ENCODE results near the gene NINJ2.
A peak's percentile ranks its signal among the peaks of the same experiment; 100 is the strongest.

Gene NINJ2

DNA sequence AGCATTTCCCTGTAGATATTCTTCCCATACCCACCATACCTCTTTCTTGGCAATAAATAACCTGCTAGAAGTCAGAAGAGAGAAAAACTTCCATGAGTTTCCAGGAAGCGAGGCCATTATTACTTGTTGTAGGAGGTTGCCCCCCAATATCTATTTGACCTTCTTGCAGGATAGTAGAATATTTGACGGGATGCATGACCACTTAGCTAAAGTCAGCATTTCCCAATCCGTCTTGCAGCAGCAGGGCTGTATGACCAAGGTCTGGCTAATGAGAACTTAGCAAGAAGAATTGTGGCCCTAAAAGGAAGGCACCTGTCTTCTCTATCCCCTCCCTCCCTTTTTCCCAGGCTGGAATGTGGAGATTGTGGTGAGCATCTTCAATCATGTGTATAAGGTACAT is 51.5 kb downstream of the NINJ2 start:
- DNase-seq, result no peak

GRCh38 chr12:608921-609320 is 54.3 kb downstream of the NINJ2 start:
- DNase-seq, result no peak

- no peak for DNase-seq
Observed at GRCh38 chr12:608413-608812, 54.8 kb downstream of the NINJ2 start.

GRCh38 chr12:607541-608001 is 55.7 kb downstream of the NINJ2 start:
- no peak for DNase-seq

DNA sequence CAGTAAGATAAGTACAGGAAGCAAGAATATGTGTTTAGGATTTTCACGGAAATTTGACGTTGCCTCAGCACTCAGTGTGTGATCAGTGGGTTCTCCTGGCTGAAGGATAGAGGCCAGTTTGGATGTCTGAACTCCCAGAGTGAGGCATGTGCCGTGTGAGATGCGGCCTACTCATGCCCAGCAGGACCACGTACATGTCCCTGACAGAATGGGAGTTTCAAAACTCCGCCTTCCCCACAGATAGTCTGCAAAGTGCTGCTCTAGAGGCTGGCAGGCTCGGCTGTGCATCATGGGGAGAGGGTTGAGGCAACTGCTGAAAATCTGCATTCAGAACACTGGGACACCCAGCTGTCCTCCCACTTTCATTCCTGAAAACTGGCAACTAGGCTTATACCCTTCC is 58.3 kb downstream of the NINJ2 start:
- no peak for DNase-seq

DNA sequence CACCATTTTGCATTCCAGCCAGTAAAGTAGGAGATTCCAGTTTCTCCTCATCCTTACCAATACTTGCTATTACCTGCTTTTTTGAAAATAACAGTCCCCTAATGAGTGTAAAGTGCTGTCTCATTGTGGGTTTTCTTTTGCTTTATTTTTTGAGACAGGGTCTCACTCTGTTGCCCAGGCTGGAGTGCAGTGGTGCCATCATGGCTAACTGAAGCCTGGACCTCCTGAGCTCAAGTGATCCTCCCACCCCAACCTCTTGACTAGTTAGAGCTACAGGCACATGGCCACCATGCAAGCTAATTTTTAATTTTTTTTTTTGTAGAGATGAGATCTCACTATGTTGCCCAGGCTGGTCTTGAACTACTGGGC is 60.6 kb downstream of the NINJ2 start:
- DNase-seq, result no peak

DNA sequence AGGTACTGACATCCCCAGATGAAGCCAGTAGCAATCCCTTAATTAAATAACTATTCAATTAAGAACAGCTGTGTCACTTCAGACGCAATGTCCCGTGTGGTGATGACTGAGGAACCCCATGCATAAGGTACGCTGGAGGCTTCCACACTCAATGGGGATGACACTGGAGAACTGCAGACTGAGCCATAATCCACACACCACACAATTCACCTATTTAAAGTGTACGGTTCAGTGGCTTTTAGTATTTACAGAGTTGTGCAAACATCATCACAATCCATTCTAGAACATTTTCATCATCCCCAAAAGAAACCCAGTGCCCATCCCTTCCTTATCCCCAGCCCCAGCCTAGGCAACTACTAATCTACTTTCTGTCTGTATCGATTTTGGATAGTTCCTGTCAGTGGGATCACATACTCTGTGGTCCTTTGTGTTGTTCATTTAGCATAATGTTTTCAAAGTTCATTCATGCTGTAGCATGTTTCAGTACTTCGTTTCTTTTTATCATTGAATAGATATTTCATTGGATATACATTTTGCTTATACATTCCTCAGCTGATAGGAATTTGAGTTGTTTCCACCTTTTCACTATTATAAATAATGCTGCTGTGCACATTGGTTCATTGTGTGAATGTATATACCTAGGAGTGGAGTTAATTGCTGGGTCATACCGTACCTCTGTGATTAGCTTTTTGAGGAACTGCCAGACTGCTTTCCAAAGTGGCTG is 61.1 kb downstream of the NINJ2 start:
- DNase-seq, result peak; percentile 37

GRCh38 chr12:599756-600155 is 63.5 kb downstream of the NINJ2 start:
- DNase-seq, result no peak

GRCh38 chr12:597926-598568 is 65.2 kb downstream of the NINJ2 start:
- no peak for DNase-seq

DNA sequence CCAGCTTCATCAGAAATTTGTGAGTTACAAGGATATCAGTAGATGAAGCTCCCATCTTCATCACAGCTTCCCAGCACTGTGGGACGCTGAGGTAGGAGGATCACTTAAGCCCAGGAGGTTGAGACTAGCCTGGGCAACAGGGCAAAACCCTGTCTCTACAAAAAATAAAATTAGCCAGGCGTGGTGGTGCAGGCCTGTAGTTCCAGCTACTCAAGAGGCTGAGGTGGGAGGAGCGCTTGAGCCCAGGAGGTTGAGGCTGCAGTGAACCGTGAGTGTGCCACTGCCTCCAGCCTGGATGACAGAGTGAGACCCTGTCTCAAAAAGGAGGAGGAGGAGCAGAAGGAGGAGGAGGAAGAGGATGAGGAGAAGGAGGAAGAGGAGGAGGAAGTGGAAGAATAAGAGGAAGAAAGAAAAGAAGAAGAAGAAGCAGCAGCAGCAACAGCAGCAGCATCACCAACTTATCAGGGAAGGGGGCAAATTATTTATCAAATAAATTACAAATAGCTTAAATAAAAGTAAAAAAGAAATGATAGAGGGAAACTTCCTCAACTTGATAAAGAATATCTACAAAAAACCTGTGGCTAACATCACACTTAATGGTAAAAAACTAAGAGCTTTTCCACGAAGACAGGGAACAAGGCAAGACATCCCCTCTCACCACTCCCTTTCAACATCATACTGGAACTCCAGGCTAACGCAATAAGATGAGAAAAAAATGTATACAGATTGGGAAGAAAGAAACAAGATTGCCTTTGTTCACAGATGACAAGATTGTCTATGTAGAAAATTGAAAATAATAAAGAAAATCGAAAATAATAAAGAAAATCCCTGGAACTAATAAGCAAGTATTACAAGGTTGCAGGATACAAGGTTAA is 69.6 kb downstream of the NINJ2 start:
- no peak for DNase-seq

- no peak for DNase-seq
Observed at GRCh38 chr12:592024-592505, 71.2 kb downstream of the NINJ2 start.

DNA sequence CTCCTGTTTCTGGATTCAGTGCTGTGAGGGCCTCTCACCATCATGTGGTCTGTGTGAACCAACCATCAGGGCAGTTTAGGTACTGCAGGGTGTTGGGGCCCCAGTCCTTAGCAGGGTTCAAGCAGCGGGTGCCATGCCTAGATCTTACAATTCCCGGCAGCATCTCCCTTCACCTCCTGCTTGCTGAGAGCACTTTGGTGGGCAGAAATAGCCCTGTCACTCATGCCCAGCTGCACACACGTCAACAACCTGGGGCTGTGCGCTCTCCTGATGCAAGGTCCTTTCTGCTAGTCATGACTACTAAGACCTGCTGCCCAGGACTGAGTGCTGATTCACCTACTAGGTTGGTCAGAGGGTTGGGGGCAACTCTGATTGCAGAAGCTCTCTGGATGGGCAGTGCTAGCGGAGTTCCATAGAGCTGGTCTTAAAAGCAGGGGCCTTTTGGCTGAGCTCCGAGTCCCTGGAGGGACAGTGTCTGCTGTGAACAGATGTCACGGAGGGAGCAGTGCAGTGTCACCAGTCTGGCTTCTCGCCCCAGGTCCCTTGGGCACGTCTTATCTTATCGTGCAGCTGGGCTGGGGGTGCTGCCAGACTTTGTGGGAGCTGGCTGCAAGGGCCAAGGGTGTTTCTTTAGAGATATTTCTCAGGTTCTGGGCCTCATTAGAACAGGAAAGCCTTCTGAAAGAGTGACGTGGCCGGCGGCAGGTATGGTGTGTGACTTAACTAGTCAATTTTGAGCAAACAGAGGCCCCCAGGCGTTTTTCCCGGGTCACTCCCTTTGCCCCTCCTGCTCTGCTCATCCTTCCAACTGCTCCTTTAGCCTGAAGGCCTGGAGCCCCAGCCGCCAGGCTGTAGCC is 71.8 kb downstream of the NINJ2 start:
- DNase-seq, result no peak

DNA sequence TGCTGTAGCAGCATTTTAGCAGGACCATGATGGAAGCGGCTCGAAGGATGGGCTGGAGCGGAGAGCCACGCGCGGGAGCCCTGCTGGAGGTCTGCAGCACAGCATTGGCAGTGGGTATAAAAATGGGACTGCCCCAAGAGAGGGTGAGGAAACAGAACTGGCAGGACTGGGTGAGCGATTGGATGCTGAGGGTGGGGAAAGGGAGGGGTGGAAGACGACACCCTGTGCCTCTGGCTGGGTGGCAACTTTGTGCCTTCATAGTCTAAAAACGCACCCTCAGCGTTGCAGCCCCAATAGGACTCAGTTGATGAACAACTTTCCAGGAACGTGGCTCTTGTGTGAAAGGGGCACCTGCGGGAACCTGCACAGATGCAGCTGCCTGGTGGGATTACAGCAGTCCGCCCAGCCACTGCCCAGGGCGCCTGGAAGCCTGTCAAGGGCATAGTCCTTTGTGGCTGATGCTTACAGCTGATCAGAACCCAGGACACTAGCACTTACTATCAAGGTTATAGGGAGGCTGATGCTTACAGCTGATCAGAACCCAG is 73.0 kb downstream of the NINJ2 start:
- DNase-seq, result no peak

- no peak for DNase-seq
Observed at GRCh38 chr12:588646-589045, 74.6 kb downstream of the NINJ2 start.

GRCh38 chr12:588024-588322 is 75.3 kb downstream of the NINJ2 start:
- DNase-seq, result no peak

GRCh38 chr12:587132-588023 is 75.9 kb downstream of the NINJ2 start:
- no peak for DNase-seq

DNA sequence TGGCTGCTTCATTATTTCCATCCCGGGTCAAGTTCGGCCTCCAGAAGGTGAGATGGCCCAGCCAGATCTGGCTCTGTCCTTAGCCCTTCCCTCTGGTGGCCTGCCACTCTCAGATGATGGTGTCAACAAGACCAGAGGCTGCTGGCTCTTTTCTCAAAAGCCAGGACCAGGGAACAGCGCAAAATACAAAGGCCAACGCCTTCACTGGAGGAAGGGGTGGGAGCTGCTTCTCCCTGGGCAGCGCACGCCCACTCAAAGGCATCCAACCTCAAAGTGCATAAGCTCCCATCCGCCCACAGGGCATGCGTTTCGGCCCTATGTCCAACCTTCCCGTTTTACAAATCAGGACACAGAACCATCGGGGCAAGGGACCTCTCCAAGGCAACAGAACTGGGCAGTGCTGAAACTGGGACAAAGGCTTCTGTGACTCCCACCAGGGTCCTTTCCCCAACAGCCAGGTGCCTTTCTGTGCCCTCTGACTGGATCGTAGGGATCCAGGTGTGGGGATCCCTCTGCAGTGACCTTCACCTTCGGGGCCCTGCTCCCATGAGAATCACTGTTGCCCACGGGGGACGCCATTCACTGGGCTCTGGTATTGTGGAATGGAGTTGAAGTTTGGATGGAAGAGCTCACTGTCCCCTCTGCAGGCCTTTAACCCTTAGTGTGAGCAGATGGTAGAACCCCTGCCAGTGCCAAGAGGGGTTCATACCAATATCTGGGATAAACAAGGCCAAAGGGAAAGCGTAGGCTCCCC is 76.8 kb downstream of the NINJ2 start:
- no peak for DNase-seq

GRCh38 chr12:585062-586061 is 77.9 kb downstream of the NINJ2 start:
- no peak for DNase-seq

DNA sequence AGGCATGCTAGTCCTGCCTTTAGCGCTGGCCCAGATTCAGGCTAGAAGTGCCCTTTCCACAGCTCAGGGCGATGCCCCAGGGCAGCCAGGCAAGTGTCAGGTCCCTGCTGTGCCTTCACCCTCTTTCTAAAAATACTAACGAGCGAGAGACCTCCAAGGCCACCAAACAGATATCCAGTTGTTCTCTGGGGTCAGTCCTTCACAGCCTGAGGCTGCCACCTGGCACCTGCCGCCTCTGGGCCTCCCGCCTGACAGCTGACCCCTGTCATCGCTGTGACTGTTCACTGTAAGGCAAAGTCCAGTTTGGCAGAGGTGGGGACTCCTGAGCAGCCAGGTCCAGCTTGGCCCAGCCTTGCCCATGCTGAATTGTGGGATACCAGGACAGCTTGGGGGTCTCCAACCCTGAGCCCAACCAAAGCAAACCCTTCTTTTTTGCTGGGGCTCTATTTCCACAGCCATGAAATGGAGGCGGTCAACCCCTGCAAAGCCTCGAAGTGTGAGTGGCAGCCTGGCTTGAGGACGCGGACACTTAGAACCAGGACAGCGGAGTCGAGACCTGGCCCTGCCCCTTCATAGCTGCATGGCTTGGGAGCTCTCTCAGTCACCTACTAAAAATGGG is 79.9 kb downstream of the NINJ2 start:
- DNase-seq, result no peak
